Right renal pelvis (tissue), 4 donors: Measurements from ENCODE around the gene MEIOC. TPM values are rescaled to one million over a fixed set of nuclear protein-coding genes. Genes with fewer than 3 reads are reported as not detected.
"Not testable (repeated sequence)": the region's sequence is repeated elsewhere in the genome, so short reads cannot be mapped to it uniquely, and the experiment has no call there.

Experiments used
- DNase-seq, 4 donors: peaks; one replicate each; pipeline ENCODE4 v3.0.0-alpha.2; 2013; ENCODE audit warnings: low read depth in 4 of 4, low spot score in 3 of 4, missing footprints in 1 of 4
- polyA plus RNA-seq, 4 donors: library from polyadenylated mRNA; unstranded; fragments of 120-200 nt; gene quantifications; one replicate each; pipeline ENCODE4 v1.2.1, GENCODE V29; 2013; ENCODE audit not compliant: insufficient read length in 4 of 4

Gene MEIOC
- polyA plus RNA-seq, 4 donors: 1.6 to 2.1 (median 1.9) TPM

DNA sequence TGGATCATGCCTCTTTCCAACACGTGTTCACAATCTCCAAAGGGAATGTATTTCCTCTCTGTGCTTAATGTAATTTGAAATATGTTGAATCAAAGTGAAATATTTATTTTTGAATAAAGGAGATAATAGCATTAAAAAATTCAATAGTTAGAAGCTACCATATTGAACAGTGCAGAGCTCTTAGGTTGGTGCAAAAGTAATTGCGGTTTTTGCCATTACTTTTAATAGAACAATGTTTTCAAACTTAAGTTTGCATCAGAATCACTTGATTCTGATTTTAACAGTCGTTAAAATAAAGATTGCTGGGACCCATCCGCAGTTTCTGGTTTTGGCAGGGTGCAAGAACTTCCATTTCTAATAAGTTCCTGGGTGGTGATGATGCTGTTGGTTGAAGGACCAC lies 10.0 kb upstream of the MEIOC start:
- DNase-seq: no peak

DNA sequence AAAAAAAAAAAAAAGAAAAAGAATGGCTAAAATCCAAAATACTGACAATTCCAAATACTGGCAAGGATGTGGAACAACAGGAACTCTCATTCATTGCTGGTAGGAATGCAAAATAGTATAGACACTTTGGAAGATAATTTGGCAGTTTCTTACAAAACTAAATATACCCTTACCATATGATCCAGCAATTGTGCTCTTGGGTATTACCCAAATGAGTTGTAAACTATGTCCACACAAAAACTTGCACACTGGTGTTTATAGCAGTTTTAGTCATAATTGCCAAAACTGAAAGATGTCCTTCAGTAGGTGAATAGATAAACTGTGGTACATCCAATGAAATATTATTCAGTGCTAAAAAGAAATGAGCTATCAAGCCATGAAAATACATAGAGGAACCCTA lies 8.5 kb upstream of the MEIOC start:
- DNase-seq: no peak

DNA sequence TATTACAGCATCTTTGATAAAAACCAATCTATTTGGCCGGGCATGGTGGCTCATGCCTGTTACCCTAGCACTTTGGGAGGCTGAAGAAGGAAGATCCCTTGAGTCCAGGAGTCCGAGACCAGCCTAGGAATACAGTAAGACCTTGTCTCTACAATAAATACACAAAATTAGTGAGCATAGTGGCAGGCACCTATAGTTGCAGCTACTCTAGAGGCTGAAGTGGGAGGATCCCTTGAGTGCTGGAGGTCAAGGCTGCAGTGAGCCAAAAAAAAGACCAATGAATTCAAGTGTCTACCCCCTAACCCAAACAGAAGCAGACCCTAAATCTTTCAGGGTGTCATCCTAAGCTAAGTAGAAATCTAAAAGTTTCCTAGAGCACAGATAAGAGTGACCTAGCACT lies 7.3 kb upstream of the MEIOC start:
- DNase-seq: no peak

DNA sequence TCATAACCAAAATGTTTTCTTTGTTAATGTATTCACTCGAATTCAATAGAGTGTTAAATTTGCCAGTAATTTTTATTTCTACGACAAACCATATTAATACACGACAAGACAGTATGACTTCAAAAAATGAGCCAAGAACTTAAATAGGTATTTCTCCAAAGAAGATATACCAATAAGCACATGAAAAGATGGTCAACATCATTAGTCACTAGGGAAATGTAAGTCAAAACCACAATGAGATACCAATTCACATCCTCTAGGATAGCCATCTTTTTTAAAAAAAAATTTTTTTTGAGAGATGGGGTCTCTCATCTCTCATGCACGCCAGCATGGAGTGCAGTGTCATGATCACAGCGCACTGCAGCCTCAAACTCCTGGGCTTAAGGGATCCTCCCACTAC lies 5.0 kb upstream of the MEIOC start:
- no peak for DNase-seq

DNA sequence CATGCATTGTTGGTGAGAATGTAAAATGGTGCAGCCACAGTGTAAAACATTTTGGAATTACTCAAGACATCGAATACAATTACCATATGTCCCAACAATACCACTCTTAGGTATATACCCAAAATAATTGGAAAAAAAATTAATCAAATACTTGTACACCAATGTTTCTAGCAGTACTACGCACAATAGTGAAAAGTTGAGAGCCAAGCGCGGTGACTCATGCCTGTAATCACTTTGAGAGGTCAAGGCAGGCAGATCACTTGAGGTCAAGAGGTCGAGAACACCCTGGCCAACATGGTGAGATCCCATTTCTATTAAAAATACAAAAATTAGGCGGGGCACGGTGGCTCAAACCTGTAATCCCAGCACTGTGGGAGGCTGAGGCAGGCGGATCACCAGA lies 3.5 kb upstream of the MEIOC start:
- DNase-seq: no peak

DNA sequence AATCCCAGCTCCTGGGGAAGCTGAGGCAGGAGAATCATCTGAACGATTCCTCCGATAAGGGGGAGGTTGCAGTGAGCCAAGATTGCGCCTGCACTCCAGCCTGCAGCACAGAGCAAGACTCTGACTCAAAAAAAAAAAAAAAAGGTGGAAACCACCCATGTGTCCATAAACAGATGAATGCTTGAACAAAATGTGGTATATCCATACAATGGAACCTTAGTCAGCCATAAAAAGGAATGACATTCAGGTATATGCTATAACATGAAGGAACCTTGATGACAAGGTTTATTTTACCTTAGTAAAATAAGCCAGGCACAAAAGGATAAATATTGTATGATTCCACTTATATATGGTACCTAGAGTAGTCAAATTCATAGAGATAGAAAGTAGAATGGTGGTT lies 2.9 kb upstream of the MEIOC start:
- DNase-seq: no peak

DNA sequence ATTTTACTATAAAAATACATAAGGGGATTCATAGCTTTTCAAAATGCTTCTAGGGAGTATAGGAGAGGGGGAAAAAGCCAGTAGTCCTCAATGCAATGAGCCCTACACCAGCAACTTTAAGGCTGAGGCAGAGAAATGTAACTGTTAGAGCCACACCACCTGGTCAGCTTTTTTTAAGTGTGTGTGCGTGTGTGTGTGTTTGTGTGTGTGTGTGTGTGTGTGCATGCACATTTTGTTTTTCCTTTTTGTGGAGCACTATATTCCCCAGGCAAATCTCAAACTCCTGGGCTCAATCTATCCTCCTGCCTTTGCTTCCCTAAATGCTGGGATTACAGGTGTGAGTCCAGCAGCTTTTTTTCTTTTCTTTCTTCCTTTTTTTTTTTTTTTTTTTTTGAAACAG lies 2.3 kb upstream of the MEIOC start:
- no peak for DNase-seq

DNA sequence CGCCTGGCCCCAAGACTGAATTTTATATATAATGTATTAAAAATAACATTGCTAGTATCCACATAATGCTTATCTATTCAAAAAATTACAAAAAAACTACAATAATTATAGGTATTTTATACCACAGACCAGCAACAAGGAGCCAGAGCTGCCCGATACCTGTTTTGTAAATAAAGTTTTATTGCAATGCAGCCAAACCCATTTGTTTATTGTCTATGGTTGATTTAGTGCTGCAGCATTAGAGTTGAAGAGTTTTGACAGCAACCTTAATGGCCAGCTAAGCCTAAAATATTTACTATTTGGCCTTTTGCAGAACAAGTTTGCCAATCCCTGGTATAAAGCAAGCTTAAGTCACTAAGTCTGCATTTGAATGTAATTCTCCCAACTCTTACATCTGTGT lies 5.6 kb downstream of the MEIOC start:
- DNase-seq: no peak

DNA sequence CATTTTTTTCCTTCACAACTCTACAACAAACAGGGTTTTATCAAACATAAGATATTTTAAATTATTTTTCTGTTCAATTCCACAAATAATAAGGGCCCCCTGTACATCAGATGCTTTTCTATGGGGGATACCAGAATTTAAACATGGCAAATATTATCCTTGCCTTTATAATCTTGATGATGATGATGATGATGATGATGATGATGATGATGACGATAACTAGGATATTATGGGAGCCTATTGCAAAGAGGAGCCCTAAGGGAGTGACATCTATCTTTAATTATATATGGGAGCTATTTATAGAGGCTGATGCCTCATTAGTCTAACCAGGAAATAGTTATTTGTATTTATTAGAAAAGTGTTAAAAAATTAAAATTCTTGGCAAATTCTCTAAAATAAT lies 6.8 kb downstream of the MEIOC start:
- DNase-seq: no peak

DNA sequence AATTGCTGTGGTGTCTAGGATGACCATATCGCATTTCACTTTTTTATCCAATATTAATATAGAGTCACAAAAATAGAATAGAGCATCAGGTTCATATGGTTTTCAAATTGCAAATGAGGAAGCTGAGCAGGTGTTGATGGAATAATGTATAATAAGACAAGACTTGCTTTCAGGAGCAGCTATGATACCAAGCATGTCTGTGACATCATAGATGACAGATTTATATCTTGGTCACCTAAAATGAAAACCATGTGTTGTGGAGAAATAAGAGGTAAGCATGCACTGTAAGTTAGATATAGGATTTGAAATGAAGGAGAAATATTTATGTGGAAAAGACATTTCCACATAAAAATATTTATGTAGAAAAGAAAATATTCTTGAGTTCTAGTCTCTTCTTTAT lies 8.6 kb downstream of the MEIOC start:
- DNase-seq: no peak

DNA sequence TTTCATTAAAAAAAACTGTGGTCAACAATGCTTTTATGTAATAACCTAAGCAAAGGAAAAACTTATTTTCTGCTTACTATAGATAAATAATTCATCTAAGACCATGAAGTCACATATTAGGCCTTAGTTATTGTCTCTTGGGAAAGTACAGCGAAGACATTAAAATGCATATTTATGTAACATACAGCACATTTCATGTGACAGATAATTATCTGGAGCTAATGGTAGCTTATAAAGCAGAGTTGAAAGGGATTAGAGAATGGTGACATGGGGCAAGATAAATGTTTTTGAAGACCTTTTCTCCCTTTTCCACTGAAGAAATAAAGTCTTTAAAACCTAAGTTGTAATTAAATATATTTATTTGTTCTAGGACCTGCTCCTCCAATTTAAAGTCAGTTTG lies 9.7 kb downstream of the MEIOC start:
- no peak for DNase-seq

DNA sequence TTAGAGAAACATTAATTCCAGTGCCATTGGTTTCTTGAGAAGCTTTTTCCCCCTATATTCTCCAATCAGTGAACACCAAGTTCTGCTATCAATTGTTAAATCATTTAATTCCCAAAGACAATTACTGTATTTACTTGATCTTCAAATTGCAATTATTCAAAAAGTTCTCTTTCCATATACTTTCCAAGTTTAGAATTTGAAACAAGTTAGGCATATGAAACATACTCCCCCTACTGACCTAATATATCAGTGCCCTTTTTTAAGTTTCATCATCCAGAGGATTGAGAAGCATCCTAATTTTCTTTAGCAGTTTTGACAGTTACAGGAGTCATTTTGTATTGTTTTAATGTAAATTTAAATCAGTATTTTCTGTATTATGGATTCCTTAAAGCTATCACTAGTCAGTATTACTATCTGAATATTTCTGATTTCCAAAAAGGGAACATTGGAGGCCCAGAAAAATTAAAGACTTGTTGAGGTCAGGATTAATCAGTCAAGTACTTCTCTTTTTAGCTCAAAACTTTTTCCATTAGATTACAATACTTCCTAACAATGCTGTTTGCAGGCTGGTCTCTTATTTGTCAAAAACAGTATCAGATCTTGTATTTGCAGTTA lies 16.3 kb downstream of the MEIOC start:
- no peak for DNase-seq

DNA sequence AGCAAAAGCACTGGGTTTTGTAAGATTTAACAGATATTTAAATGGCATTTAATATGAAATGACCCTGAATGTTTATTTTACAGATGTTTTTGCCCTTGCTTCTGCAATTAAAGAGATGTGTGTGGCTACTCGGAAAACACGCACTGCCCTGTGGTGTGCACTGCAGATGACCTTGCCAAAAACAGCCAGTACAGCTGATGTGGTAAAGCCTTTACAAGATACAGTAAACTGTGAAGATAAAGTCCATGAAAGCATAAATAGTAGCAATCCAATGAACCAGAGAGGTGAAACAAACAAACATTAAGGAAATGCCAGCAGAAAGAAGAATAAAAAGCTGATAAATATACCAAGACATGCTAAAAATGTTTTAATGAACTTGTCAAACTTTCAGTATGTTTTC lies 17.6 kb downstream of the MEIOC start:
- no peak for DNase-seq

DNA sequence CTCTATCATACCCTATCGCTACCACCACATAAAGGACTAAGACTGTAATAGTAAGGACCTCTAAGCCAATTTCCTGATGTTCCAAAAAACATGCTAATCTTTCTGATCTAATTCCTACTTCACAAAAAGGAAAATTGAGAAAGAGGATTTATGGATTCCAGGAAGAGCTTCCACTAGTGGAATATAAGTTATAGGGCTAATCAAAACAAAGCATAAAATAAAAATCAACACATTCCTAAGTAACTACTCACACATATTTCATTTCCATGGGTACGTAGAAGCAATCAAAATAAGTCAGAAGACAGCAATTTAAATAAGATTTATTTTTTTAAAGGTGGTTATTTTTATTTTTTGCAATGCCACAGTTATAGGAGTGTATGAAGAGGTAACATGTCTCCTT lies 20.9 kb downstream of the MEIOC start:
- no peak for DNase-seq

DNA sequence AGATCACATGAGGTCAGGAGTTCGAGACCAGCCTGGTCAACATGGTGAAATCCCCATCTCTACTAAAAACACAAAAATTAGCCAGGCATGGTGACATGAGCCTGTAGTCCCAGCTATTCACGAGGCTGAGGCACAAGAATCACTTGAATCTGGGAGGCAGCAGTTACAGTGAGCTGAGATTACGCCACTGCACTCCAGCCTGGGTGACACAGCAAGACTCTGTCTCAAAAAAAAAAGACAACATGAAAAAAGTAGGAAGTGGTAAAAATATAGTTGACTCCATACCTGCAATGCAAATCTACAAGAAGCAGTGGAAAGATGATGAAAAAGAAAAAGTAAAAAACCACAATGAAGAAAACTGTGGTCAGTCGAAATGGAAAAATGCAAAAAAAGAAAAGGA lies 27.0 kb downstream of the MEIOC start:
- not testable (repeated sequence) for DNase-seq

DNA sequence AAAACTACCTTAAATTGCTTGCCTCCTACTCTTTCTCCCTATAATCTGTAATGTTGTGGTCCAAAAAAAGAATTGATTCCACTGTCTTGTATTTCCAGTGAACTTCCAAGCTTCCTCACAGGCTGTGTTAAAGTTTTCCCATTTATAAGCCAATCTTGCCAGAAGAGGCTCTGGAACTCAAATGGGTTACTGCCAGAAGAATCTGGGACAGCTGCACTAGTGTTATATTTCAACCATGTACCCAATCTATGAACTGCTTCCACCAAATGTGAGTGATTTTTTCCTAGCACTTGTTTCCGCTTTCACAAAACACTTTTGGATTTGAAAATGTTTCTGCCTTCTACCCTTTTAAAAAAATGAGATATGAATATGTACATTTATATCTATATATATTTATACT lies 31.5 kb downstream of the MEIOC start:
- DNase-seq: no peak

DNA sequence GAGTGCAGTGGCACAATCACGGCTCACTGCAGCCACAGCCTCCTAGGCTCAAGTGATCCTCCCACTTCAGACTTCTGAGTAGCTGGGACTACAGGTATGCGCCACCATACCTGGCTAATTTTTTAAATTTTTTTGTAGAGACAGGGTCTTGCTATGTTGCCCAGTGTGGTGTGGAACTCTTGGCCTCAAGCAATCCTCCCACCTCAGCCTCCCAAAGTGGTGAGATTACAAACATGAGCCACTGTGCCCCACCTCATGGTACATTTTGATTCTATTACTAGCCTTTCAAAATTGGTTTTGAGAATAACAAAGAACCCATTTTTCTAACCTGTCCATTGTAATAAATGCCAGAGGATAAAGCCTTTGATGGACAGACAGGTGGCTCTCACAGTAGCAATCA lies 31.9 kb downstream of the MEIOC start:
- no peak for DNase-seq

DNA sequence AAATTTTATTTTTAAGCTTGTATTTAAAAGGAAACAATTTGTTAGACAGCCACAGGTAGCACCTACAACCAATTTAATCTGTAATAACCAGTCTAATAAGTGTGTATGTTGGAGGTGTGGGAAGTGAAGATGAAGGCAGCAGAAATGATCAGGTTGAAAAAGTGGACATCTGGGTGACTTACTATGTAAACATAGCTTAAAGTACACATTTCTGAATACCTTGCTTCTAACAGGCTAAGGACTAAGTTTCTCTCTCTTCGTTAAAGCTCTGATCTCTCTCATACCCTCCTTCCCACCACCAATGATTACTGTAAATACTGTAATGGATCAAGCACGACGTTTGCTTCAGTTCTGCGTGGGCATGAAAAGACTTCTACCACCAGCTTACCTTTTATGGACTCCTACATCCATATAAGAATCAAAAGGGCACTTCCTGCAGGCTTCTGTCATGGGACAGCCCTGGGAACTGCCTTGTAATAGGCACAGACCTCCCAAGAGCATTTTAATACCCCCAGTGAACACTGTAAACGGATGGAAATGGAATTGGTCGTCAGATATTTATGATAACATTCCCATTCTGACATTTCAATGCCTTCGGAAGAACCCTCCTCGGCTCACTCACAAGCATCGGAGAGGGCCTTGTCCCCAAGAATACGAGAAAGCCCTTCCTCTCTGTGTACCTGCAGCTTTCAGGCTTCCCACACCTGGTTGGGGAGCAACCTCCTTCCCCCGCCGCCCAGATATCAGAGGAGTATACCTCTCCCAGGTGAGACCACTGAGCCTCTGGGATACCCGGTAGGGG lies 32.6 kb downstream of the MEIOC start:
- DNase-seq: no peak

DNA sequence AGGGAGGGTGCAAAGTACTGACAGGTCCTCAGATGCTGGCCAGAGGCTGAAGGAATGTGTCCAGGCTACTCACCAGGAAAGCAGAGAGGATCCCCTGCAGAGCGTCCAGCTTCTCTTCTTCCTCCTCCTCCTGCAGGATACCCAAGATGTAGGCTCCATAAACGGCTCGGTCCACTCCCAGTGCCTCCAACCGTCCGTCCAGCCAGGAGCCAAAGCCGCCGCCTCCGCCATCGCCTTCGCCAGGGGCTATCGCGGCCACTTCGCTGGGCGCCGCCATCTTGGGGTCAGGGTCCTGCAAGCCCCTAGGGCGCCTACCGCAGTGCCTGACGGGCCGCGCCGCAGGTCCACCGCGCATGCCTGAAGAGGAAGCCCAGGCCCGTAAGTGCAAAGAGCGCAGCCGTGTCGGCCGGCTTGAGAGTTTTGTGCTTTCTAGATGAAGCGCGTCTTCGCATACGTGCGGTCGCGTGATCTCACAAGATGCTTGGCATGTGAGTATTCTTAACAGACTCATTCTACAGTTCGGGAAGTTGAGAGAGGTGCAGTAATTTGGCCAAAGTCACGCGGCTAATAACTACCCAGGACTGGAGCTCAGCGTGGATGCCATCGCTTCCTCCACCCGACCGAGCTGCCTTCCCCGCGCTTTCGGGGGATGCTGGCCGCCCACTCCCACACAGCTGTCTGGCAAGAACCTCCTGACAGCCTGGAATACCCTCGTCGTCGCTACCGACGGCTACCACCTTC lies 33.4 kb downstream of the MEIOC start, which contains the start of gene CCDC43:
CCDC43 (minus strand) TSS at position 300 of the 741 bp plus-strand sequence; CDS start at position 277, 23 bp downstream.
- peak; percentile 81 to 85 (median 82) for DNase-seq

DNA sequence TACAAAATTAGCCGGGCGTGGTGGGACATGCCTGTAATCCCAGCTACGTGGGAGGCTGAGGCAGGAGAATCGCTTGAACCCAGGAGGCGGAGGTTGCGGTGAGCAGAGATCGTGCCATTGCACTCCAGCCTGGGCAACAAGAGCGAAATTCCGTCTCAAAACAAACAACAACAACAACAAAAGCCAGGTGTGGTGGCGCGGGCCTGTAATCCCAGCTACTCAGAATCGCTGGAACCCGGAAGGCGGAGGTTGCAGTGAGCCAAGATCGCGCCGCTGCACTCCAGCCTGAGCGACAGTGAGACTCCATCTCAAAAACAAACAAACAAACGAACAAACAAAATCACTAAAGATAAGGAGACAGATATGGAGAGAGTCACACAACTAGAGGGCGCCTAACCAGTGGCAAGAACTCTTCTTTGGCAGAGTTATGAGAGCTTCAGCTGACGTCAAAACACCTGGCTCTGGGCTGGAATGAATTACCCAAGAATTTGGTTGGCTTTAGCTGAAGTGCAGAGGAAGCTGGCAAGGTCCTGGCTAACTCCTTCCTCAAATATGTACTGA lies 34.6 kb downstream of the MEIOC start:
- not testable (repeated sequence) for DNase-seq

DNA sequence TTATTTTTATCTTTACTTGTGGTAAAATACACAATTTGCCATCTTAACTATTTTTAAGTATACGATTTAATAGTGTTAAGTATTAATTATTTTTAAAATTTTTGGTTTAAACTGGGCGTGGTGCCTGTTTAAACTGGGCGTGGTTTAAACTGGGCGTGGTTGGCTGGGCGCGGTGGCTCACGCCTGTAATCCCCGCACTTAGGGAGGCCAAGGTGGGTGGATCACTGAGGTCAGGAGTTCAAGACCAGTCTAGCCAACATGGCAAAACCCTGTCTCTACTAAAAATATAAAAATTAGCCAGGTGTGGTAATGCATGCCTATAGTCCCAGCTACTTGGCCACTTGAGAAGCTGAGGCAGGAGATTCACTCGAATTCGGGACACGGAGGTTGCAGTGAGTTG lies 37.3 kb downstream of the MEIOC start:
- DNase-seq: no peak
